NCI-H128 (cell line): Measurements from ENCODE around the gene LRP11.

Source experiments
- DNase-seq: peaks from one replicate; lab custom pipeline; 2025; ENCODE audit not compliant: unreplicated experiment; lab: John Stamatoyannopoulos, UW

LRP11 gene

GRCh38 chr6:149806127-149806526, 58.0 kb downstream of the LRP11 start:
- DNase-seq: no peak

DNA sequence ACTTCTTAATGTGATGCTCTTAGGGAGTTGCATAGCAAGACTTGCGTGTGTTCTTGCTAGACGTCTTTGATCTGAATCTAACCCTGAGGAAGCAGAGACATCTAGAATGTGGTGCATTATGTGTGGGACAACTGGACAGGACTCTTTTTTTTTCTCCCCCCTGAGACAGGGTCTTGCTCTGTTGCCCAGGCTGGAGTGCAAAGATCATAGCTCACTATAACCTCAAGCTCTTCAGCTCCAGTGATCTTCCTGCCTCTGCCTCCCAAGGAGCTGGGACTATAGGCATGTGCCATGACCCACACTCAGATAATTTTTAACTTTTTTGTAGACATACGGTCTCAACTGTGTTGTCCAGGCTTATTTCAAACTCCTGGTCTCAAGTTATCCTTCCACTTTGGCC, 80.6 kb downstream of the LRP11 start:
- DNase-seq: no peak

DNA sequence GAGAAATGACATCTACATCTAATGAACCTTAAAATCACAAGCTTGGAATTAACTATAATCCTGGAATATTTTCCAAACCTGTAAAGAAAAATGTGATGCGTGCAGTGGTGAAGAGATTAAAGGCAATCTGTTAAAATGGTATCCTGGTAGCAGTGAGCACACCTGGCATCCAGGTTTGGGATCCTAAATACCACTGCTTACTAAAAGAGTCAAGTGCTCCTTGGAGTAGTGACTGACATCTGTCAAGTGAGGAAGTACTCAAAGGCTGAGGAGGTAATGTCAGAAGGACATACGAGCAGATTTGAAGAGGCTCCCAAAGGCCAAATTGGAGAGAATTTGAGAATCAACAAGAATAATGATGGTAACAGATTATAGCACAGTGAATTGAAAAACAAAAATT, 81.8 kb downstream of the LRP11 start:
- no peak for DNase-seq

DNA sequence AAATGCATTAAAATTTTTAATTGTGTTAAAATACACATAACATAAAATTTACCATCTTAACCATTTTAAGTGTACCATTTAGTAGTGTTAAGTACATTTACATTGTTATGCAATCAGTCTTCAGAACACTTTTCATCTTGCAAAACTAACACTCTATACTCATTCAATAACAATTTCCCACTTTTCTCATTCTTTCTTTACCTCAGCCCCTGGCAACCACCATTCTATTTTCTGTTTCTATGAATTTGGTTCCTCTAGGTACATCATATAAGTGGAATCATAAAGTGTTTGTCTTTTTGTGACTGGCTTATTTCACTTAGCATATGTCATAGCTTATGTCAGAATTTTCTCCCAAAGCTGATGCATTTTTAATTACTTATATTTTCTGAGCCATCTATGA, 82.4 kb downstream of the LRP11 start:
- DNase-seq: no peak

- no peak for DNase-seq
Observed at GRCh38 chr6:149779644-149779963, 84.6 kb downstream of the LRP11 start.

- no peak for DNase-seq
Observed at GRCh38 chr6:149777624-149778023, 86.5 kb downstream of the LRP11 start.

DNA sequence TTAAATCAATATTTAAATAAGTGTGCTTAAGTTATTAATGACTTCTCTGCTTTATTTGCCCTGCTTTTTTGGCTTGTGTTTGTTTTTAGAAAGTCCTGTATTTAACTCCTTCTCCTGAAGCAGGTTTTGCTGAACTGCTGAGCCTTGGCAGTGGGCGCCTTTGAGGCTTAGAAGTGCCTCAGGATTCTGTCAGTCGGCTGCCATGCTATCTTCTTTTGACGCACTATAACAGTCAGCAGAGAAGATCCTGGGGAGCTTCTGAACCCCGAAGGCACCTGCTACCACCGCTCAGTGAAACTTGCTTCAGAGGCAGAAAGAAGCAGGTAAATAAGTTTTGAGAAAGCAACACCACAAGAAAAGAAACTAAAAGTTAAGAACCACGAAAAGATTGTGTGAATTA, 92.2 kb downstream of the LRP11 start:
- DNase-seq: no peak

DNA sequence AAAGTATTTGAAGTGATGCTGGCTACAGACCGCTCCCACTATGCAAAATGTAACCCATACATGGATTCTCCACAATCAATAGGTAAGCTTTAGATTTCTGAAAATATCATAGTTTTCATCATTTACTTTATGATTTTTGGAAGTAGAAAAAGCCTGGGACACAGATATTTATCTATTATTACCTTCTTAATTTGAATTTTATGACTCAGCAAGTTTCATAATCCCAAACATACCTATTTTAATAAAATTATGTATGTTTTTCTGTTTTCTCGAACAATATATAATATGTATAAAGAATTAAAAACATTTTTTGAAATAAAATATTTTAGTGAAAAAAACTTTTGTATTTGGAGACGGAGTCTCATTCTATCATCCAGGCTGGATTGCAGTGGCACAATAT, 93.0 kb downstream of the LRP11 start:
- DNase-seq: no peak

- no peak for DNase-seq
Observed at GRCh38 chr6:149769676-149770075, 94.5 kb downstream of the LRP11 start.
